C4-2B (cell line): Measurements from ENCODE around the gene CRTC1.

Experiments used
- CTCF ChIP-seq: fragments of 450-650 bp; conservative IDR thresholded peaks from 2 replicates; pipeline ENCODE4 v1.5.1; 2017; ENCODE audit warnings: mild to moderate bottlenecking
- ZFX ChIP-seq: fragments of 450-650 bp; IDR thresholded peaks from 2 replicates; pipeline ENCODE4 v1.6.1; 2017

- no peak for TF ChIP-seq CTCF
- TF ChIP-seq ZFX = no peak
Observed at GRCh38 chr19:18645035-18645511, 38.4 kb upstream of the CRTC1 start.
